GM18519 (cell line): ENCODE data around the gene TM7SF2.
"Not testable (repeated sequence)": the region's sequence is repeated elsewhere in the genome, so short reads cannot be mapped to it uniquely, and the experiment has no call there.

Experiments used
- ATAC-seq: cut with Tn5 transposase; IDR thresholded peaks from one replicate; pipeline ENCODE4 v1.9.1; 2021; ENCODE audit warnings: mild to moderate bottlenecking, moderate library complexity; ENCODE audit not compliant: unreplicated experiment, low FRiP score

Gene TM7SF2

DNA sequence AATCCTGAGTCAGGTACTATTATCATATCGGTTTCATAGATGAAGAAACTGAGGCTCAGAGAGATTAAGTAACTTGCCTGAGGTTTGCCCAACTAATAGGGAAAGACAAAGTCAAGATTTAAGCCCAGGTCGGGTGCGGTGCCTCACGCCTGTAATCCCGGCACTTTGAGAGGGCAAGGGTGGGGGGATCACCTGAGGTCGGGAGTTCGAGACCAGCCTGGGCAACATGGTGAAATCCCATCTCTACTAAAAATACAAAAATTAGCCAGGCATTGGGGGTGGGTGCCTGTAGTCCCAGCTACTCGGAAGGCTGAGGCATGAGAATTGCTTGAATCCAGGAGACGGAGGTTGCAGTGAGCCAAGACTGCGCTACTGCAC lies 38.4 kb downstream of the TM7SF2 start:
- ATAC-seq = not testable (repeated sequence)

- no peak for ATAC-seq
These were observed 39.0 kb downstream of the TM7SF2 start for GRCh38 chr11:65150509-65151299.

DNA sequence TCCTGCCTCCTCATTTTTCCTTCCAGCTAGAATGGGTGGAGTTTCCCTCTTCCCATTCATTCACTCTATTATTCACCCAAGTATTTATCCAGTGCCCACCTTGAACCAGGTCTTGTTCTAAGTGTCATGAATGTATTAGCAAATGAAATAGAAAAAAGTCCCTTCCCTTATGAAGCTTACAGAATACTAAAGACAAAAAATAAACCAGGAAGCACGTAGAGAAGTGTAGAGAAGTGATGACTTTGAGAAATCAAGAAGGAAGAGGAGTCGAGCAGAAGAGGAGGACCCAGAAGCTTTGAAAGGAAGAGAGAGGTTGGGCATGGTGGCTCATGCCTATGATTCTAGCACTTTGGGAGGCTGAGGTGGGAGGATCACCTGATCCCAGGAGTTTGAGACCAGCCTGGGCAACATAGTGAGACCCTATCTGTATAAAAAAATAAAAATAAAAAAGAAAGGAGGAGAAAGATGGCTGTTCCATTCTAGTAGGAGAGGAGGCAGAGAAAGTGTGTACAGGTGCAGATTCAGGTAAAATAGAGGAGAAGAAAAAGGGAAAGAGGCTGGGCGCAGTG lies 39.7 kb downstream of the TM7SF2 start:
- no peak for ATAC-seq

- no peak for ATAC-seq
These were observed 40.5 kb downstream of the TM7SF2 start for GRCh38 chr11:65152122-65152521.

DNA sequence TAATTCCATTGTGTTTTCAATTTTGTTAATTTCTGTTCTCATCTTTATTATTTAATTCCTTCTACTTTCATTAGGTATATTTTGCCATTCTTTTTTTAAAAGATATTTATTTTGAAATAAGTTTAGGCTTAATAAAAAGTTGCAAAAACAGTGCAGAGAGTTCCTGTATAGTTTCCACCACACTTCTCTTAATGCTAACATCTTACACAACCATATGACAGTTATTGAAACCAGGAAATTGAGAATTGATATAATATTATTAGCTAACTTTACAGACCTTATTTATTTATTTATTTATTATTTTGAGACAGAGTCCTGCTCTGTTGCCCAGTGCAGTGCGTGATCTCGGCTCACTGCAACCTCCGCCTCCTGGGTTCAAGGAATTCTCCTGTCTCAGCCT lies 44.6 kb downstream of the TM7SF2 start:
- ATAC-seq = no peak

DNA sequence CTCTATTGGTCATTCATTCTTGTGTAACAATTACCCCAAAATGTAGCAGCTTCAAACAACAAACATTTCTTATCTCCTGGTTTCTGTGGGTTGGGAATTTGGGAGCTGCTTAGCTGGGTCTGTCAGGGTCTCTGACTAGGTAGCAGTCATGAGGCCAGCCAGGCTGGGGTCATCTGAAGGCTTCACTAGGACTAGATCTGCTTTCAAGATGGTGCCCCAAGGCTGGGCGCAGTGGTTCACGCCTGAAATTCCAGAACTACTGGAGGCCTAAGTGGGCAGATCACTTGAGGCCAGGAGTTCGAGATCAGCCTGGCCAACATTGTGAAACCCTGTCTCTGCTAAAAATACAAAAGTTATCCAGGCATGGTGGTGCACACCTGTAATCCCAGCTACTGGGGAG lies 45.3 kb downstream of the TM7SF2 start:
- no peak for ATAC-seq

GRCh38 chr11:65157336-65157735 lies 45.7 kb downstream of the TM7SF2 start:
- ATAC-seq = no peak

DNA sequence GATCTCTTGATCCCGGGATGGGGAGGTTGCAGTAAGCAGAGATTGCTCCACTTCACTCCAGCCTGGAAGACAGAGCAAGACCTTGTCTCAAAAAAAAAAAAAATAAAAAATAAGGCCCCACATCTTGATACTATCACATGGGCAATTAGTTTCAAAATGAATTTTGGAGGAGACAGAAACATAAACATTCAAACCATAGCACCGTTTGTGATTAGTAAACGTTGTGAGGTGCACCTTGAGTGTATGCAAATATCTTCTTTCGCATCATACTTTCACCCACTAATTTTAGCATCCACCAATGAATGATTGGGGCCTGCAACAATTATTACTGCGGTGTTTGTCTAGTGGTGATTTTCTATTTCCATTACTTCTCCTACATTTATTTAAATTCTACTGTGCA lies 47.3 kb downstream of the TM7SF2 start:
- no peak for ATAC-seq

DNA sequence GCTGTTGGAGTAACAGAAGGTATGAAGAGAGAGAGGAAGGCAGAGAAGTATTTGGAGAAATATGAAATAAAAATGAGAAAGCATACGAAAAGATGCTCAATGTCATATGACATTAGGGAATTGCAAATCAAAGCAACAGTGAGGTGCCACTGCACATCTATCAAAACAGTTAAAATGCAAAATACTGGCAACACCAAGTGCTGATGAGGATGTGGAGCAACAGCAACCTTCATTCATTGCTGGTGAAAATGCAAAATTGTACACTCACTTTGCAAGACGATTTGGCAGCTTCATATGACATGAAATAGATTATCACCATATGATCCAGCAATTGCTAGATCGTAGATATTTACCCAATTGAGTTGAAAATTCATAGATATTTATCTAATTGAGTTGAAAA lies 49.0 kb downstream of the TM7SF2 start:
- no peak for ATAC-seq

GRCh38 chr11:65163684-65164083 lies 52.0 kb downstream of the TM7SF2 start:
- ATAC-seq = no peak
